ENCODE results near the gene FAM83C. TPM values are rescaled to one million over a fixed set of nuclear protein-coding genes. Genes with fewer than 3 reads are reported as not detected.

Gene FAM83C
- total RNA-seq, 1 experiment from 2014 or later = not detected

- TF ChIP-seq ZNF512 (CRISPR knock-in tag; IDR thresholded peaks at IDR 0.05; ENCODE audit: borderline replicate concordance) = no peak
- 0 out of 2 replicates have a peak, but pooled peaks have one; percentile 12 for TF ChIP-seq ATF1 (CRISPR knock-in tag; IDR thresholded peaks at IDR 0.05)
- TF ChIP-seq GABPB1 (CRISPR knock-in tag; IDR thresholded peaks at IDR 0.05) = no peak
- TF ChIP-seq CBFB (CRISPR knock-in tag; IDR thresholded peaks at IDR 0.05; ENCODE audit: low read depth) = peak; percentile 62; the same call in 1 of the 2 replicates
- no peak for TF ChIP-seq ZNF281 (CRISPR knock-in tag; IDR thresholded peaks at IDR 0.05)
- TF ChIP-seq CREB1 (CRISPR knock-in tag; IDR thresholded peaks at IDR 0.05) = 0 out of 2 replicates have a peak, but pooled peaks have one; percentile 12
- no peak for TF ChIP-seq TCF7 (CRISPR knock-in tag; IDR thresholded peaks at IDR 0.05; ENCODE audit: low read depth)
- TF ChIP-seq ZNF138 (CRISPR knock-in tag; conservative IDR thresholded peaks at IDR 0.05) = no peak
- no peak for TF ChIP-seq NR3C1 (CRISPR knock-in tag; conservative IDR thresholded peaks at IDR 0.05; ENCODE audit: low read depth)
- TF ChIP-seq GRHL2 (CRISPR knock-in tag; IDR thresholded peaks at IDR 0.05; ENCODE audit: insufficient replicate concordance, severe bottlenecking) = no peak
- TF ChIP-seq FOXP1 (CRISPR knock-in tag; IDR thresholded peaks at IDR 0.05; ENCODE audit: borderline replicate concordance) = peak; percentile 68
- TF ChIP-seq GTF2I (CRISPR knock-in tag; conservative IDR thresholded peaks at IDR 0.05) = no peak
- TF ChIP-seq E2F1 (CRISPR knock-in tag; IDR thresholded peaks at IDR 0.05) = no peak
- TF ChIP-seq STAT6 (CRISPR knock-in tag; conservative IDR thresholded peaks at IDR 0.05; ENCODE audit: low read depth) = no peak
- TF ChIP-seq USF2 (CRISPR knock-in tag; IDR thresholded peaks at IDR 0.05) = no peak; the same call in 1 of the 2 replicates
- TF ChIP-seq USF1 (CRISPR knock-in tag; IDR thresholded peaks at IDR 0.05) = no peak
- TF ChIP-seq ATF3 (CRISPR knock-in tag; conservative IDR thresholded peaks at IDR 0.05) = no peak
- TF ChIP-seq JAZF1 (CRISPR knock-in tag; IDR thresholded peaks at IDR 0.05) = no peak
- TF ChIP-seq SP1 (CRISPR knock-in tag; conservative IDR thresholded peaks at IDR 0.05) = peak; percentile 92
- TF ChIP-seq ZMAT4 (CRISPR knock-in tag; IDR thresholded peaks at IDR 0.05) = peak; percentile 86
- no peak; the same call in 1 of the 2 replicates for TF ChIP-seq NFYB (CRISPR knock-in tag; conservative IDR thresholded peaks at IDR 0.05; ENCODE audit: low read depth)
- TF ChIP-seq ZSCAN18 (CRISPR knock-in tag; IDR thresholded peaks at IDR 0.05) = no peak
- TF ChIP-seq HMGA2 (CRISPR knock-in tag; IDR thresholded peaks at IDR 0.05) = no peak
- no peak for TF ChIP-seq SMAD3 (CRISPR knock-in tag; IDR thresholded peaks at IDR 0.05; ENCODE audit: borderline replicate concordance)
- no peak for TF ChIP-seq IRF2 (CRISPR knock-in tag; IDR thresholded peaks at IDR 0.05; ENCODE audit: borderline replicate concordance, low read depth)
- peak; percentile 26; the same call in 1 of the 2 replicates for TF ChIP-seq NFE2L1 (CRISPR knock-in tag; IDR thresholded peaks at IDR 0.05)
These were observed 14.5 kb downstream of the FAM83C start, which contains the start of gene MMP24OS (continued) for GRCh38 chr20:35277531-35278395.
